ENCODE measurements around the gene ZNF579. TPM values are rescaled to one million over a fixed set of nuclear protein-coding genes. Genes with fewer than 3 reads are reported as not detected.
A peak's percentile ranks its signal among the peaks of the same experiment; 100 is the strongest.

Gene ZNF579, protein sequence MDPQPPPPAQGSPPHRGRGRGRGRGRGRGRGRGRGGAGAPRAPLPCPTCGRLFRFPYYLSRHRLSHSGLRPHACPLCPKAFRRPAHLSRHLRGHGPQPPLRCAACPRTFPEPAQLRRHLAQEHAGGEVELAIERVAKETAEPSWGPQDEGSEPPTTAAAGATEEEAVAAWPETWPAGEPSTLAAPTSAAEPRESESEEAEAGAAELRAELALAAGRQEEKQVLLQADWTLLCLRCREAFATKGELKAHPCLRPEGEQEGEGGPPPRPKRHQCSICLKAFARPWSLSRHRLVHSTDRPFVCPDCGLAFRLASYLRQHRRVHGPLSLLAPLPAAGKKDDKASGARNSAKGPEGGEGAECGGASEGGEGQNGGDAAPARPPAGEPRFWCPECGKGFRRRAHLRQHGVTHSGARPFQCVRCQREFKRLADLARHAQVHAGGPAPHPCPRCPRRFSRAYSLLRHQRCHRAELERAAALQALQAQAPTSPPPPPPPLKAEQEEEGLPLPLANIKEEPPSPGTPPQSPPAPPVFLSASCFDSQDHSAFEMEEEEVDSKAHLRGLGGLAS
- 10 to 100 TPM in 2 of 7 donors, 1 to 10 TPM in 4, under 1 TPM in 1; 0.72 to 10.6 (median 6.5) TPM for total RNA-seq
- polyA plus RNA-seq: 1 to 10 TPM; 2.8 to 6.9 (median 3.4) TPM
- long read RNA-seq, donor 1, partial matches to known transcripts: 0 of 3 reads
- long read RNA-seq, donor 1, other reads (novel, unspliced or antisense): 0 of 3 reads
- long read RNA-seq, donor 2: 0 reads

DNA sequence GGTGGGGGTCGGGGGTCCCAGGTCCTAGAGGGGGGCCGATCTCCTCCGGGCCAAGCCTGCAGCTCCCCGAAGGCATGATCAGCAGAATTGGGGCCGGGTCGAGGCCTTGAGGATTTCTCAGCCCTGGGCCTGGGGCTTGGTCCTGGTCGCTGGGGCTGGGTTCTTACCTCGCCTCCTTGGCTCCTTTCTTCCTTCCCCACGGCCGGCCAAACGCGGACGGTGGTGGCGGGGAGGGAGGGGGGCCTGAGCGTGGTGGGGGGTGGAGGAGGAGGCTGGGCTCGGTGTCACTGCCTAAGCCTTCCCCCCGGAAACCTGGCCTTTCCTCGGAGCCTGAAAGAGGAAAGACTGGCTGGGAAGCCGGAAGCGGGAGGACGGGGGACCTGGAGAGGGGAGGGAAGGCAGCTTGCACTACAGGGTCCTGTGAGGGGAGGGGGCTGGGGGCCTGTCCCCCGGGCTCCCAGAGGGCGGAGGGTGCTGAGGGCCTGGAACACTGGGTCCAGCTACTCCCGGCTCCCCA, at the start of gene ZNF579:
ZNF579 (minus strand) TSS at position 221 of the 517 bp plus-strand sequence. CDS start 1,209 bp downstream, outside the sequence.
- Histone ChIP-seq H3K36me3 (peaks cover 0 to 29% (median 20%) of the 10 kb centered on the region in 6 donors), H3K4me3 (peak within 1 kb of the TSS; percentile 44 to 77 (median 66)), H3K9me3 (peaks cover 0 to 4% (median 0%) of the 10 kb centered on the region in 8 donors), H3K4me1 (peaks cover 8 to 33% (median 24%) of the 10 kb centered on the region in 6 donors), H3K27me3 (replicated peaks in 1 of 7) (peaks cover 0 to 5% (median 0%) of the 10 kb centered on the region in 7 donors), H3K27ac (peak within 1 kb of the TSS; percentile 60 to 88 (median 84))
- DNase-seq: peak; percentile 89
- TF ChIP-seq, protein P1, sequence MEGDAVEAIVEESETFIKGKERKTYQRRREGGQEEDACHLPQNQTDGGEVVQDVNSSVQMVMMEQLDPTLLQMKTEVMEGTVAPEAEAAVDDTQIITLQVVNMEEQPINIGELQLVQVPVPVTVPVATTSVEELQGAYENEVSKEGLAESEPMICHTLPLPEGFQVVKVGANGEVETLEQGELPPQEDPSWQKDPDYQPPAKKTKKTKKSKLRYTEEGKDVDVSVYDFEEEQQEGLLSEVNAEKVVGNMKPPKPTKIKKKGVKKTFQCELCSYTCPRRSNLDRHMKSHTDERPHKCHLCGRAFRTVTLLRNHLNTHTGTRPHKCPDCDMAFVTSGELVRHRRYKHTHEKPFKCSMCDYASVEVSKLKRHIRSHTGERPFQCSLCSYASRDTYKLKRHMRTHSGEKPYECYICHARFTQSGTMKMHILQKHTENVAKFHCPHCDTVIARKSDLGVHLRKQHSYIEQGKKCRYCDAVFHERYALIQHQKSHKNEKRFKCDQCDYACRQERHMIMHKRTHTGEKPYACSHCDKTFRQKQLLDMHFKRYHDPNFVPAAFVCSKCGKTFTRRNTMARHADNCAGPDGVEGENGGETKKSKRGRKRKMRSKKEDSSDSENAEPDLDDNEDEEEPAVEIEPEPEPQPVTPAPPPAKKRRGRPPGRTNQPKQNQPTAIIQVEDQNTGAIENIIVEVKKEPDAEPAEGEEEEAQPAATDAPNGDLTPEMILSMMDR (IDR thresholded peaks at IDR 0.05 in 8 of 11, conservative IDR thresholded peaks at IDR 0.05 in 3 of 11): no peak
- TF ChIP-seq POLR2AphosphoS5 (IDR thresholded peaks at IDR 0.05): peak; percentile 47 to 77 (median 70)
- intact Hi-C loops (cut with DNase I; ENCODE audit: low total_unique reads): no loop called here
- WGBS, 5 donors: 0 to 2% (median 1%) methylated on average over 19 to 24 of the region's 24 CpGs

DNA sequence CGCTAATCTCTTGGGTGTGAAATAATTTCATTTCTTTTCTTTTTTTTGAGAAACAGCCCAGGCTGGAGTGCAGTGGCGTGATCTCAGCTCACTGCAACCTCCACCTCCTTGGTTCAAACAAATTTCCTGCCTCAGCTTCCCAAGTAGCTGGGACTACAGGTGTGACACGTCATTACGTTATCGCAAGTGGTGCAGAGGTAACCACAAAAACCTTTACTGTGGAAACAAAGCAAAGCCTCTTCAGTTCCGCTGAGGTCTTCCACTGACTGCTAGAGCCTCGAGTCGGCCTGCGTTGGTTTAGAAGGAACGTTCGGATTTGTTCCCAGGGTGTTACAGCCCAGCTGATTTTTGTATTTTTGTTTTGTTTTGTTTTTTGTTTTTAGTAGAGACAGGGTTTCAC, 45.7 kb upstream of the ZNF579 start:
- 73 to 87% (median 76%) methylated on average over 11 of the region's 11 CpGs for WGBS, 5 donors
- peak overlapping the region in 4 of 8 donors; percentile 17 to 48 (median 32) for H3K27ac ChIP-seq
- H3K36me3 ChIP-seq: peaks cover 0 to 13% (median 8%) of the 10 kb centered on the region in 6 donors
- H3K9me3 ChIP-seq: no peaks in the 10 kb centered on the region
- no peaks in the 10 kb centered on the region for H3K27me3 ChIP-seq (replicated peaks in 1 of 7)
- DNase-seq: no peak
- peak in 1 of 3 donors; percentile 56 for TF ChIP-seq POLR2AphosphoS5 (IDR thresholded peaks at IDR 0.05)
- TF ChIP-seq, protein P1 (IDR thresholded peaks at IDR 0.05 in 8 of 11, conservative IDR thresholded peaks at IDR 0.05 in 3 of 11): no peak
- intact Hi-C loops (cut with DNase I; ENCODE audit: low total_unique reads): no loop called here
- H3K4me1 ChIP-seq: peaks cover 0 to 57% (median 26%) of the 10 kb centered on the region in 6 donors
- H3K4me3 ChIP-seq: no peak overlapping the region

DNA sequence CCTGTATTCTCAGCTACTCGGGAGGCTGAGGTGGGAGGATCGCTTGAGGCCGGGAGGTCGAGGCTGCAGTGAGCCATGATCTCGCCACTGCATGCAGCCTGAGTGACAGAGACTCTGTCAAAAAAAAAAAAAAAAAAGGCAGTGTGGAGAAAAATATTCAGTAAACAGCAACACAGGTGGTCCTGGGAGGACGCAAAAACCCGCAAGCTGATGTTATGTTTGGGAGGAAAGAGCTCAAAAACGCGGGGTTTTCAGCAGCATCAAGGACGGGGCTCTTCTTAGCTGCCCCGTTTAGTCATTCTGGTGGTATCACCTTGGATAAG, 44.3 kb upstream of the ZNF579 start:
- DNase-seq: no peak
- Histone ChIP-seq H3K4me1 (peaks cover 0 to 68% (median 36%) of the 10 kb centered on the region in 6 donors), H3K36me3 (peaks cover 0 to 25% (median 8%) of the 10 kb centered on the region in 6 donors), H3K9me3 (no peaks in the 10 kb centered on the region), H3K27ac (peak overlapping the region; percentile 92 to 98 (median 94)), H3K4me3 (peak overlapping the region; percentile 25 to 77 (median 44)), H3K27me3 (replicated peaks in 1 of 7) (no peaks in the 10 kb centered on the region)
- TF ChIP-seq POLR2AphosphoS5 (IDR thresholded peaks at IDR 0.05): no peak
- TF ChIP-seq, protein P1 (IDR thresholded peaks at IDR 0.05 in 8 of 11, conservative IDR thresholded peaks at IDR 0.05 in 3 of 11): no peak
- TF ChIP-seq POLR2A (IDR thresholded peaks at IDR 0.05): no peak
- WGBS, 5 donors: 42 to 52% (median 45%) methylated on average over 11 of the region's 11 CpGs
- intact Hi-C loops (cut with DNase I; ENCODE audit: low total_unique reads): no loop called here
